Ascending aorta (tissue), 2 donors: ENCODE data around the gene SLC6A7. TPM values are rescaled to one million over a fixed set of nuclear protein-coding genes. Genes with fewer than 3 reads are reported as not detected.

Experiments
- DNase-seq, 2 donors: peaks; one replicate each; pipeline ENCODE4 v3.0.0-alpha.2; 2019; ENCODE audit warnings: low spot score in 2 of 2
- H3K27ac ChIP-seq, 2 donors: fragments of 200-600 bp; sonication (generic); one replicate each; pipeline ENCODE4 v1.5.1; 2016 to 2017; ENCODE audit warnings: mild to moderate bottlenecking in 1 of 2
- H3K27me3 ChIP-seq: fragments of 200-600 bp; sonication (generic); one replicate; pipeline ENCODE4 v1.5.1; 2017
- H3K36me3 ChIP-seq, 2 donors: fragments of 200-600 bp; sonication (generic); one replicate each; pipeline ENCODE4 v1.5.1; 2016
- H3K4me1 ChIP-seq, 2 donors: fragments of 200-600 bp; sonication (generic); one replicate each; pipeline ENCODE4 v1.5.1; 2016 to 2017; ENCODE audit warnings: mild to moderate bottlenecking in 1 of 2
- H3K4me3 ChIP-seq, 2 donors: fragments of 200-600 bp; sonication (generic); one replicate each; pipeline ENCODE4 v1.5.1; 2016 to 2017; ENCODE audit warnings: mild to moderate bottlenecking in 1 of 2
- H3K9me3 ChIP-seq, 2 donors: fragments of 200-600 bp; sonication (generic); one replicate each; pipeline ENCODE4 v1.5.1; 2016
- CTCF ChIP-seq, 3 experiments: fragments of 200-600 bp in 2 of 3; fragments of 450-650 bp in 1 of 3; sonication (generic) in 2 of 3; IDR thresholded peaks; one replicate each; pipeline ENCODE4 v1.5.1; 2016 to 2019; ENCODE audit warnings: antibody characterized with exemption in 3 of 3, mild to moderate bottlenecking in 1 of 3, moderate library complexity in 1 of 3
- intact Hi-C: fragments of 100-400 bp; cut with DNase I; formaldehyde crosslinking; loops from one replicate; pipeline ENCODE4 v1.15.1; 2023
- total RNA-seq: library from RNA; depleted of rRNA; stranded (reverse); fragments of >200 nt; gene quantifications from one replicate; pipeline ENCODE4 v1.1.0, GENCODE V29; 2016

Gene SLC6A7
- total RNA-seq, 1 donor from 2014 or later, result not detected

- Histone ChIP-seq H3K36me3 (no peaks in the 10 kb centered on the region), H3K9me3 (no peaks in the 10 kb centered on the region), H3K27ac (no peak overlapping the region), H3K4me3 (no peak overlapping the region), H3K27me3 (no peaks in the 10 kb centered on the region), H3K4me1 (no peaks in the 10 kb centered on the region)
- DNase-seq, result no peak
- no peak for TF ChIP-seq CTCF (IDR thresholded peaks at IDR 0.05)
- intact Hi-C loops, result no loop called here
These were observed 66.0 kb downstream of the SLC6A7 start for GRCh38 chr5:150255659-150256409.

GRCh38 chr5:150256410-150257064 is 66.7 kb downstream of the SLC6A7 start:
- Histone ChIP-seq H3K9me3 (no peaks in the 10 kb centered on the region), H3K4me1 (no peaks in the 10 kb centered on the region), H3K27ac (no peak overlapping the region), H3K4me3 (no peak overlapping the region), H3K36me3 (no peaks in the 10 kb centered on the region), H3K27me3 (no peaks in the 10 kb centered on the region)
- TF ChIP-seq CTCF (IDR thresholded peaks at IDR 0.05), result no peak
- intact Hi-C loops, result no loop called here
- no peak for DNase-seq

GRCh38 chr5:150257424-150257823 is 67.6 kb downstream of the SLC6A7 start:
- intact Hi-C loops, result no loop called here
- Histone ChIP-seq H3K4me3 (no peak overlapping the region), H3K4me1 (no peaks in the 10 kb centered on the region), H3K27ac (no peak overlapping the region), H3K9me3 (no peaks in the 10 kb centered on the region), H3K27me3 (no peaks in the 10 kb centered on the region), H3K36me3 (no peaks in the 10 kb centered on the region)
- no peak for DNase-seq
- no peak for TF ChIP-seq CTCF (IDR thresholded peaks at IDR 0.05)

- Histone ChIP-seq H3K27ac (no peak overlapping the region), H3K4me1 (no peaks in the 10 kb centered on the region), H3K9me3 (no peaks in the 10 kb centered on the region), H3K36me3 (no peaks in the 10 kb centered on the region), H3K4me3 (no peak overlapping the region), H3K27me3 (no peaks in the 10 kb centered on the region)
- DNase-seq, result no peak
- intact Hi-C loops, result no loop called here
- no peak for TF ChIP-seq CTCF (IDR thresholded peaks at IDR 0.05)
These were observed 68.3 kb downstream of the SLC6A7 start for GRCh38 chr5:150258130-150258529.

Other genes with a start within 250 kb of the SLC6A7 start
- gene PDE6A, start 245.3 kb upstream of the SLC6A7 start, total RNA-seq, result not detected
- gene SLC26A2, start 229.3 kb upstream of the SLC6A7 start, total RNA-seq, result 6.9 TPM
- 4.2 TPM for gene TIGD6, start 189.4 kb upstream of the SLC6A7 start, total RNA-seq
- 56.4 TPM for gene HMGXB3, start 189.3 kb upstream of the SLC6A7 start, total RNA-seq
- gene CSF1R, start 103.5 kb upstream of the SLC6A7 start, total RNA-seq, result 70.9 TPM
- 341 TPM for gene PDGFRB, start 34.2 kb upstream of the SLC6A7 start, total RNA-seq
- gene CDX1, start 23.3 kb upstream of the SLC6A7 start, total RNA-seq, result not detected
- not detected for gene CAMK2A, start 99.7 kb downstream of the SLC6A7 start, total RNA-seq
- not detected for gene ARSI, start 112.8 kb downstream of the SLC6A7 start, total RNA-seq
- gene TCOF1, start 167.6 kb downstream of the SLC6A7 start, total RNA-seq, result 31.4 TPM
- 1,940 TPM for gene CD74, start 222.8 kb downstream of the SLC6A7 start, total RNA-seq